Mononuclear cell (primary cell): ENCODE data around the gene GM2A. TPM values are rescaled to one million over a fixed set of nuclear protein-coding genes. Genes with fewer than 3 reads are reported as not detected.
"Not testable (repeated sequence)": the region's sequence is repeated elsewhere in the genome, so short reads cannot be mapped to it uniquely, and the experiment has no call there.

Experiments used
- H3K27me3 ChIP-seq: 2 replicates; pipeline ENCODE4 v1.6.0; 2011; ENCODE audit warnings: low read length, control low read depth; ENCODE audit not compliant: insufficient read depth
- H3K4me1 ChIP-seq: 2 replicates; pipeline ENCODE4 v1.5.1; 2011; ENCODE audit warnings: mild to moderate bottlenecking, low read length, control low read depth; ENCODE audit not compliant: insufficient read depth
- H3K4me3 ChIP-seq: 2 replicates; pipeline ENCODE4 v1.5.1; 2011; ENCODE audit warnings: mild to moderate bottlenecking, low read length, moderate library complexity
- H3K9me3 ChIP-seq: 2 replicates; pipeline ENCODE4 v1.5.1; 2011; ENCODE audit warnings: low read depth, mild to moderate bottlenecking, control low read depth, low read length
- total RNA-seq: library from RNA; depleted of rRNA; stranded (reverse); fragments of >200 nt; gene quantifications from one replicate; pipeline ENCODE4 v1.2.3, GENCODE V29; 2012

GM2A gene
- total RNA-seq, 1 donor = 38.9 TPM

- no peaks in the 10 kb centered on the region for H3K4me1 ChIP-seq
- H3K27me3 ChIP-seq = no peaks in the 10 kb centered on the region
- H3K4me3 ChIP-seq = no peak overlapping the region
- no peaks in the 10 kb centered on the region for H3K9me3 ChIP-seq
Measured at GRCh38 chr5:151281001-151281639, 28.1 kb downstream of the GM2A start.

DNA sequence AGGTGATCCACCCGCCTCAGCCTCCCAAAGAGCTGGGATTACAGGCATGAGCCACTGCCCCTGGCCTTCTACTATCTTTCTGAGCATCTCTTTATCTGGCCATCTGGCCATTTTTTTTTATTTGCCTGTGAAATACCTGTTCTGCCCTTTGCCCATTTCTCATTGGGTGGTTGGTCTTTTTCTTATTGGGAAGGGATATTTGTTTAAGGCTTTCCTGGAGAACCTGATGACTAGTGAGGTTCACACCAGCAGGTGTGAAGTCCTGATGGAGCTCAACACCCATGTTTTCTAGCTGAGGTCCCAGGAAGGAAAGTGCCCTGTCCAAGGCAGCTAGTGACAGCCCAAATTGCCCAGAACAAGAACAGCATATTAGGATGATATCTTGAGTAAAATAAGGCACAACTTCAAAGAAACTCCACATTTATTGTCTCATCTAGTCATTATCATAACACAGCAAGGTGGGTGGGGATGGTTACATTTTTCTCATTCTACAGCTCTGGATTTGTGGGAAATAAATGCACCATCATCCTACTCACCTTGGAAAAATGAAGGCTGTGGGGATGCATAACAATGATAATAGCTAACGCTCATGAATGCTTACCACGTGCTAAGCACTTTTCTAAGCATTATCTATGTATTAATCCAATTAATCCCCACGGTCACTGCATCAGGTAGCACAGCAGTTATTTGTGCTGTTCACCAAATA lies 30.3 kb downstream of the GM2A start:
- H3K4me1 ChIP-seq = no peaks in the 10 kb centered on the region
- H3K4me3 ChIP-seq = no peak overlapping the region
- no peaks in the 10 kb centered on the region for H3K27me3 ChIP-seq
- no peaks in the 10 kb centered on the region for H3K9me3 ChIP-seq

- Histone ChIP-seq H3K4me1 (no peaks in the 10 kb centered on the region), H3K9me3 (no peaks in the 10 kb centered on the region), H3K27me3 (no peaks in the 10 kb centered on the region), H3K4me3 (no peak overlapping the region)
Measured at GRCh38 chr5:151284392-151284967, 31.5 kb downstream of the GM2A start.

DNA sequence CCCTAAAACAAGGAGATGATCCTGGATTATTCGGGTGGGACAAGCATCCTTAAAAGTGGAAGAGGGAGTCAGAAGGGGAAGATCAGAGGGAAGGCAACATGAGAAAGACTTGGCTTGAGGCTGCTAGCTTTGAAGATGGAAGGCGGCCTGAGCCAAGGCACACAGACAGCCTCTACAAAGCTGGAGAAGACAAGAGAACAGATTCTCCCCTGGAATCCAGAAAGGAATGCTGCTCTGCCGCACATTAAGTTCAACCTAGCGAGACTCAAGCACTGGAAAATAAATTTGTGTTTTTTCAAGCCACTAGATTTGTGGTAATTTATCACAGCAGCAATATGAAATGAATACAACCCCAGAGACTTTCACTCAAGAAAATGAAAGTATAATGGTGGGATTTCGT lies 32.7 kb downstream of the GM2A start:
- Histone ChIP-seq H3K9me3 (no peaks in the 10 kb centered on the region), H3K27me3 (no peaks in the 10 kb centered on the region), H3K4me1 (no peaks in the 10 kb centered on the region), H3K4me3 (no peak overlapping the region)

GRCh38 chr5:151286246-151286645 lies 33.3 kb downstream of the GM2A start:
- no peak overlapping the region for H3K4me3 ChIP-seq
- H3K4me1 ChIP-seq = no peaks in the 10 kb centered on the region
- no peaks in the 10 kb centered on the region for H3K9me3 ChIP-seq
- H3K27me3 ChIP-seq = no peaks in the 10 kb centered on the region

DNA sequence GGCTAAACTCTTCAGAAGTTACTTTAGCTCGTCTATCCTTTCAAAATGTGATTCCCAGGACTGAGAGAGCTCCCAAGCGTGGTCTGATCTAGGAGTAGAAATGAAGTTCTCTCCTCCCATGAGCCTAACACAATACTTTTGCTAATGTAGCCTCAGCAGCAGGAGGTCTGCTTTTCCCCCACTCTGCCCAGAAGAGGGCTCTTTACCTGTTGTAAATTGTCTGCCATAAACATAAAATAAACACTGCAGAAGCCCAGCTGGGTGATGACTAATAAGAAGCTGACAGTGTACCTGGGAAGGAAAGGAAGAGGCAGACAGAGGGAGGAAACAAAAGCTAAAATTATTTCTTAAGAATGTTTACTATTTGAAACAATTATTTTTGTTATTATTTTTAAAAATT lies 35.2 kb downstream of the GM2A start:
- Histone ChIP-seq H3K27me3 (no peaks in the 10 kb centered on the region), H3K4me1 (no peaks in the 10 kb centered on the region), H3K9me3 (no peaks in the 10 kb centered on the region), H3K4me3 (no peak overlapping the region)

DNA sequence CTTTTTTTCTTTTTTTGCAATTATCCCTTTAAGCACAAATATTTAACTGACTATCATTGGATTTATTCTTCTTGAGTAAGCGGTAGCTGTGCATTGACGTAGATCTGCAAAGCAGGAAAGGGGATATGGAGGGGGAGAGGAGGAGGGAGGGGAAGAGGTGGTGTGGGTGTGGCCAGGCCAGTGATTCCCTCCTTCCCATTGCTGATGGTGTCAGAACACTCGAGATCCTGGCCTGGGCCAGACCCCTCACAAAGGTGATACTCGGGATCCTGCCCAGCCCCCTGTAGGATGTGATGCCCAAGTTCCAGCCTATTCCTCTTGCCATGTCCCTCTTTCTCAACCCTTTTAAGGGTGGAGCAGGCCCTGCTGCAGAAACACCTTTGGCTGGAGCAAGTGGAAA lies 40.6 kb downstream of the GM2A start:
- no peak overlapping the region for H3K4me3 ChIP-seq
- peaks cover 7% of the 10 kb centered on the region for H3K4me1 ChIP-seq
- H3K27me3 ChIP-seq = no peaks in the 10 kb centered on the region
- no peaks in the 10 kb centered on the region for H3K9me3 ChIP-seq

GRCh38 chr5:151295138-151295537 lies 42.2 kb downstream of the GM2A start:
- no peaks in the 10 kb centered on the region for H3K9me3 ChIP-seq
- H3K4me1 ChIP-seq = peaks cover 7% of the 10 kb centered on the region
- H3K4me3 ChIP-seq = no peak overlapping the region
- no peaks in the 10 kb centered on the region for H3K27me3 ChIP-seq

DNA sequence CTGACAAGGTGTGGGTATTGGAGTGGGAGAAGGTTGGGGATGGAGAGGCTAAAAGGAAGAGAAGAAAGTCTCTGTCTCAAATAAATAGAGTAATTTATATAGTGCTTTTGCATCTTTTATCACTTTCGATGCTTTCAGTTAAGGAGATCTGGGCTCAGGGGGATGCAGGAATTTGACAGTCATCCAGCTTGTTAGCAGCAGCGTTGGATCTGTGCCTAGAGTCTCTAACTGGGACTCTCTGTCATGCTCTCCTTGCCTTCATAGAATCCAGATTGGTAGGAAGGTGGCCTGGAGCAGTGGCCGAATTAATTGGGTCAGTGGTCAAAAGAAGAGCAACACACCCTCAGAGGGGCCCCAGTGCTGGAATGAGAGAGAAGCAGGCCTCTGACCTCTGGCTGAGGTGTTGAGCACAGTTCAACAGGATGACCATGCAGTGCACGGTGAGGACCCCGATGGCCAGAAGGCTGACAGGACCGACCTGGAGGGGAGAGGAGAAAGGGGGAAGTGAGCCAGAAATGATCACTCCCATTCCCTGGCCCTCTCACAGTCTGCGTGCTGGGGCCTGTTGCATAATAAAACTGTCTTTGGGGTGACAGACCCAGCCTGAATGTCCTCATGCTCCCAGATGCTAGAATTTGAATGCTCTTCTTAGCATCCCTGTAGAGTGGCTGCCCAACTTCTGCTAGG lies 42.9 kb downstream of the GM2A start:
- Histone ChIP-seq H3K4me3 (no peak overlapping the region), H3K4me1 (peaks cover 7% of the 10 kb centered on the region), H3K9me3 (no peaks in the 10 kb centered on the region), H3K27me3 (no peaks in the 10 kb centered on the region)

DNA sequence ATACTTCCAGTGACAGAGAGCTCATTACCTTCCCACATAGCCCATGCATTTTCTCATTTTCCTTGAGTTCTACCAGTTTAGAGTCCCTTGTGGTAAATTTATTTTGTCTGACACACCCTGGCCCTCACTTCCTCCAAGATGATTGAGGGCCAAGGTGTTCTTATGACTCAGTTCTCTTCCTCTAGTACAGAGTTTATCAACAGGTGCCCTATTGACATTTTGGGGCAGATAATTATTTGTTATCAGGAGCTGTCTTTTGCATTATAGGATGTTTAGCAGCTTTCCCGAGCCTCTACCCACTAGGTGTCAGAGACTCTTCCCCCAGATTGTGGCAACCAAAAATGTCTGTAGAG lies 43.5 kb downstream of the GM2A start:
- Histone ChIP-seq H3K4me3 (no peak overlapping the region), H3K9me3 (no peaks in the 10 kb centered on the region), H3K27me3 (no peaks in the 10 kb centered on the region), H3K4me1 (peaks cover 7% of the 10 kb centered on the region)

DNA sequence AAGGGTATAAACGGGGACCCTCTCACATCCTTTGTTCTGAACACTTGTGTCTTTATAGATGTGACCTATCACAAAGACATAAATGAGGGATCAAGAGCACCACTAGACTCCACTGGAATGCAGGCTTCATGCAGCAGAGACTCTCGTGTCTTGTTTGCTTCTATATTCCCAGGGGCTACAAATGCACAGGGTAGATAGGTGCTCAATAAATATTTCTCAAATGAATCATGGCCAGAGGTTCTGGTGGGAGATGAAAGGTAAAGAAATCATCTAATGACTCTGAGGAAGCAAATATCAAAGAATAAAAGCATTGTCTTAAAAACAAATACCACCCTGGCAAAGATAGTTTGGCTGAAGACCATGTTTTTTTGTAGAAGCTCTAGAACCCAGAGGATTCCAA lies 44.0 kb downstream of the GM2A start:
- H3K4me3 ChIP-seq = no peak overlapping the region
- no peaks in the 10 kb centered on the region for H3K27me3 ChIP-seq
- H3K9me3 ChIP-seq = no peaks in the 10 kb centered on the region
- H3K4me1 ChIP-seq = peaks cover 7% of the 10 kb centered on the region

DNA sequence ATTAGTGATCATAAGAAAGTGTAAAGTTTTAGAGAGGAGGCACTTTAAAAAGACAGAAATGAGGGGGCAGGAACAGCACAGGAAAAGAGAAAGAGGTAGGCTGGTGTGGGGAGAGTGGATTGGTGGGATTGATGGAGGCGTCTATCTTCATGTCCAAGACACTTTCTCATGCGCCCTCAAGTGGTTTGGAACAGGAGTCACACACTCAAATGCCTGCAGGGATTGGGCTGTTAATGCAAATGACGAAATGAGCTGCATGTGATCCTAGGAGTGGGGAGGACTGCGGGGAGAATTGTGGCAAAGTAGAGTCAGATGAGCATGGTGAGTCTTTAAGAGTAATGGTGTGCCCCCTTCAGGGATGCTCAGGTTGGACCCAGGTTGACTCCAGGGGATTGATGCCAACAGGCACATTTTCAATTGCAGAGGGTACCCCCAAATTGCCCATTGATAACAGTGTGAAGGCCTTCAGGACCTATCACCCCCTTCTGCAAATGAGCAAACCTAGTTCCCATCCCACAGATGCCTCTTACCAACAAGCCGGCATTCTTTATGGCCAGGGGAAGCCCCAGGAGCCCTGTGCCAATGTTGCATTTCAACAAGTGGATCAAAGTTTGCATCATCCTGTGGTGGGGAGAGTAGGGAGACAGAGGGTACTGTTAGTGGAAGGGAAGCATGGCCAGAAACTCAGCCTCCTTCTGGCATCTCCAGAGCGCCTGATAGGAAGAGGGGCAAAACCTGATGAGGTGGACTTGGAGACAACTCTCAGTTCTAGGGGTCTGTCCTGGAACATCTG lies 45.3 kb downstream of the GM2A start:
- H3K27me3 ChIP-seq = no peaks in the 10 kb centered on the region
- H3K4me1 ChIP-seq = peaks cover 7% of the 10 kb centered on the region
- no peaks in the 10 kb centered on the region for H3K9me3 ChIP-seq
- no peak overlapping the region for H3K4me3 ChIP-seq

DNA sequence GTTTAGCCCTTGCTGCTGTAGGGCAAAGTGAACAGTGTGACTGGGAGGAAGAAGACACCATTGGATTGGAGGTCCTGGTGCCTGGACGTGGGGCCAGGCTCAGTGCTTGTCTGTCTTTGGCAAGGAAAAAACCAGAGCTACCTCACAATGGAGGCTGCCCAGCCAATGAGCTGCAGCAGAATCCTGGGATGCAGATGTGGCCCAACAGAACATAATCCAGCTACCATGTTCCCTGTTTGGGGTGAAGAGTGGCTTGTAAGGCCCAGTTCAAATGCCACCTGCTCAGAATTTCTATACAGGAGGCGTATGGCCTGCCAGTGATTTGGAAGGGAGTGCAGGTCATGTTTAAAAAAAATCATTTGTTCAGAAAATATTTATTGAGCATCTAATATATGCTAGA lies 50.7 kb downstream of the GM2A start, which contains the start of gene SLC36A3:
Gene SLC36A3, minus strand, starts transcription at position 101 of the 400 bp plus-strand sequence. CDS start 412 bp downstream, outside the sequence.
- no peaks in the 10 kb centered on the region for H3K4me1 ChIP-seq
- H3K9me3 ChIP-seq = no peaks in the 10 kb centered on the region
- H3K4me3 ChIP-seq = no peak within 1 kb of the TSS
- H3K27me3 ChIP-seq = no peaks in the 10 kb centered on the region

- H3K9me3 ChIP-seq, H3K4me3 ChIP-seq, H3K27me3 ChIP-seq, H3K4me1 ChIP-seq: not testable (repeated sequence)
Measured at GRCh38 chr5:151309266-151309665, 56.3 kb downstream of the GM2A start.

DNA sequence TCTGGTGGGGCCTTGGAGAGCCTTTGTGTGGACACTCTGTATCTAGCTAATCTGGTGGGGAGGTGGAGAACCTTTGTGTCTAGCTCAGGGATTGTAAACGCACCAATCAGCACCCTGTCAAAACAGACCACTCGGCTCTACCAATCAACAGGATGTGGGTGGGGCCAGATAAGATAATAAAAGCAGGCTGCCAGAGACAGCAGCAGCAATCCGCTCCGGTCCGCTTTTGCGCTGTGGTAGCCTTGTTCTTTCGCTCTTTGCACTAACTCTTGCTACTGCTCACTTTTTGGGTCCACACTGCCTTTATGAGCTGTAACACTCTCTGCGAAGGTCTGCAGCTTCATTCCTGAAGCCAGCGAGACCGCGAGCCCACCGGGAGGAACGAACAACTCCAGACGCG lies 56.8 kb downstream of the GM2A start:
- not testable (repeated sequence) for H3K27me3 ChIP-seq, H3K4me3 ChIP-seq, H3K4me1 ChIP-seq, H3K9me3 ChIP-seq
